ENCODE results near the gene SLC39A7. TPM values are rescaled to one million over a fixed set of nuclear protein-coding genes. Genes with fewer than 3 reads are reported as not detected.

SLC39A7 gene
- total RNA-seq, 4 donors from 2014 or later: 90.8 to 191 (median 153) TPM

DNA sequence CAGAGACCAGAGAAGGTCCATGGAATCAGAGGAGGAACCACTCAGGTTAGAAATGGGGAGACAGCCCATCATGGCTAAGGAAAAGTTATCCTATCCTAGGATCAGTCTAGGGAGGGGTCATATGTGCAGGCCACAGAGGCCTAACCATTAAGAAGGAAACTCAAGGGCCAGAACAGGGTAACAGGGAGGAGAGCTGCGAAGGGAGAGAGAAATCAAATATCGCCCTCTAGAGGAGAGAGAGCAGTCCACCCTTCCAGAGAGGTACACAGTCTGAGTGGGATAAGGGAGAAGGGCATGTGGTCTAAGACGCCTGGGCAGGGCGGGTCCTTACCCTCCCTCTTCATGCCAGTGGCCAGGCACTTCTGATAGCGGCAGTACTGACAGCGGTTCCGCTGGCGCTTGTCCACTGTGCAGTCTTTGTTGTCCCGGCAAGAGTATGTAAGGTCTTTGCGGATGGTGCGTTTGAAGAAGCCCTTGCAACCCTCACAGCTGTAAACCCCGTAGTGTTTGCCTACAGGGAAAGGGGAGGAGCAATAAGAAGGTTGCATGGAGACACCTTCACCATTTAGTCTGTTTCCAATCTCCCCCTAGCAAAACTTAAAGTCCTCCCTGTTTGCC, 3.1 kb upstream of the SLC39A7 start:
- Histone ChIP-seq H3K27ac (no peak overlapping the region), H3K9me3 (no peaks in the 10 kb centered on the region), H3K4me3 (replicated peaks in 1 of 3) (no peak overlapping the region), H3K27me3 (no peaks in the 10 kb centered on the region), H3K4me1 (peaks cover 28 to 49% of the 10 kb centered on the region in 2 donors), H3K36me3 (peaks cover 36 to 38% of the 10 kb centered on the region in 2 donors)
- peak; percentile 32 to 62 for DNase-seq
- 40 to 43% methylated on average over 12 of the region's 12 CpGs for WGBS, 2 donors
- no peak for TF ChIP-seq POLR2A (IDR thresholded peaks at IDR 0.05)
- TF ChIP-seq, protein P1, sequence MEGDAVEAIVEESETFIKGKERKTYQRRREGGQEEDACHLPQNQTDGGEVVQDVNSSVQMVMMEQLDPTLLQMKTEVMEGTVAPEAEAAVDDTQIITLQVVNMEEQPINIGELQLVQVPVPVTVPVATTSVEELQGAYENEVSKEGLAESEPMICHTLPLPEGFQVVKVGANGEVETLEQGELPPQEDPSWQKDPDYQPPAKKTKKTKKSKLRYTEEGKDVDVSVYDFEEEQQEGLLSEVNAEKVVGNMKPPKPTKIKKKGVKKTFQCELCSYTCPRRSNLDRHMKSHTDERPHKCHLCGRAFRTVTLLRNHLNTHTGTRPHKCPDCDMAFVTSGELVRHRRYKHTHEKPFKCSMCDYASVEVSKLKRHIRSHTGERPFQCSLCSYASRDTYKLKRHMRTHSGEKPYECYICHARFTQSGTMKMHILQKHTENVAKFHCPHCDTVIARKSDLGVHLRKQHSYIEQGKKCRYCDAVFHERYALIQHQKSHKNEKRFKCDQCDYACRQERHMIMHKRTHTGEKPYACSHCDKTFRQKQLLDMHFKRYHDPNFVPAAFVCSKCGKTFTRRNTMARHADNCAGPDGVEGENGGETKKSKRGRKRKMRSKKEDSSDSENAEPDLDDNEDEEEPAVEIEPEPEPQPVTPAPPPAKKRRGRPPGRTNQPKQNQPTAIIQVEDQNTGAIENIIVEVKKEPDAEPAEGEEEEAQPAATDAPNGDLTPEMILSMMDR (IDR thresholded peaks at IDR 0.05): peak in 5 of 6 experiments; percentile 41 to 68 (median 50)
- intact Hi-C loops (cut with DNase I): loop anchor here (5.0 kb wide), 1 partner anchor 35 kb away; no protein-coding TSS in a partner anchor

DNA sequence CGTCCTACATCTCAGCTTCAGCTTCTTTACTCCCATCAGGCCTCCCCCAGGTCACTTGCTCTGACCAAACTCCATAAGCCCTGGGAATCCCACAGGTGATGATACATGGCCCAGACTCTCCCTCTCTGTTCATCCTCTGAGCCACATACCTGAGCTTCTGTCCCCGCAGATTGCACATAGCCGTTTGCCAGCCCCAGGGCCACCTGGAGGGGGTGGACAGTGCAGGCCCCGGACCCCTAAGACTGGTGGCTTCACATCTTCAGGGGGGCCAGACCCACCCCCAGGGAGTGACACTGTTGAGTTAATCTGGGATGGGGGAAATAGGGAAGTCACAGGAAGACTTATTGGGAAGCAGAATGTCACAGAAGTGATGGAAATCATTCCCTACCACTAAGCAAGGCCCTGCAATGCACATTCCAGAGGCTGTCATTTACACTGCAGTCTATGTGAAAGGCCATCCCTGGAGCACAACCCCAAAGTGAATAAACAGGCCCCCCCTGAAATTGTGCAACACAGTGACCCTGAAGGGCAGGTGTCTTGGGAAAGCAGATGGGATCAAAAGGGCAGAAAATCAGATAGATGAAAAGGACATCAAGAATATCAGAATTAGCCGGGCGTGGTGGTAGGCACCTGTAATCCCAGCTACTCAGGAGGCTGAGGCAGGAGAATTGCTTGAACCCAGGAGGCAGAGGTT, 2.4 kb upstream of the SLC39A7 start:
- Histone ChIP-seq H3K27me3 (no peaks in the 10 kb centered on the region), H3K27ac (no peak overlapping the region), H3K4me3 (replicated peaks in 1 of 3) (no peak overlapping the region), H3K36me3 (peaks cover 43 to 46% of the 10 kb centered on the region in 2 donors), H3K9me3 (no peaks in the 10 kb centered on the region), H3K4me1 (peaks cover 23 to 44% of the 10 kb centered on the region in 2 donors)
- intact Hi-C loops (cut with DNase I): loop anchor here (5.0 kb wide), 1 partner anchor 36 kb away; no protein-coding TSS in a partner anchor
- TF ChIP-seq, protein P1 (IDR thresholded peaks at IDR 0.05): no peak
- no peak for TF ChIP-seq POLR2A (IDR thresholded peaks at IDR 0.05)
- no peak for DNase-seq
- WGBS, 2 donors: 76 to 84% methylated on average over 6 of the region's 6 CpGs

DNA sequence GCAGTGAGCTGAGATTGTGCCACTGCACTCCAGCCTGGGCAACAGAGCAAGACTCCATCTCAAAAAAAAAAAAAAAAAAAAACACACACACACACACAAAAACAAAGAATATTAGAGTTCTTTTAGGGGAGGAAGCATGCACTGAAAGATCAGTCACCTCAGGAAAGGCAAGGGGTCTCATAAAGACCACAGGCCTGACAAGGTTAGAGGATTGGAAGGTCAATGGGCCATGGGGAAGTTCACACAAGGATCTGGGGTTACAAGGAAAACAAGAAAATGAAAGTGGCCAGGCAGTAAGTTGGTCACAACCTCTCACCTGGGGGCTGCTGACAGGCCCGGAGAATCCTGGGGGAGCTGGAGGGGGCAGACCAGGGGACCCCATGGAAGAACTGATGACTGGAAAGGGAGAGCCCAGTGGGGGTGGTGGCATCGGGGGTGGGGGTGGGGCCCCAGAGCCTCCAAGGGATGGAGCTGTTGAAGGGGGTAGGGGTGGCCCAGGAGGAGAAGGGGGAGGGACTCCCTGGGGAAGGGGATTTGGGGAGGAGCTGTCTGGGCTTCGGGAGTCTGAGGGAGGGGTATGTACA, 1.7 kb upstream of the SLC39A7 start:
- H3K36me3 ChIP-seq: peaks cover 48 to 50% of the 10 kb centered on the region in 2 donors

DNA sequence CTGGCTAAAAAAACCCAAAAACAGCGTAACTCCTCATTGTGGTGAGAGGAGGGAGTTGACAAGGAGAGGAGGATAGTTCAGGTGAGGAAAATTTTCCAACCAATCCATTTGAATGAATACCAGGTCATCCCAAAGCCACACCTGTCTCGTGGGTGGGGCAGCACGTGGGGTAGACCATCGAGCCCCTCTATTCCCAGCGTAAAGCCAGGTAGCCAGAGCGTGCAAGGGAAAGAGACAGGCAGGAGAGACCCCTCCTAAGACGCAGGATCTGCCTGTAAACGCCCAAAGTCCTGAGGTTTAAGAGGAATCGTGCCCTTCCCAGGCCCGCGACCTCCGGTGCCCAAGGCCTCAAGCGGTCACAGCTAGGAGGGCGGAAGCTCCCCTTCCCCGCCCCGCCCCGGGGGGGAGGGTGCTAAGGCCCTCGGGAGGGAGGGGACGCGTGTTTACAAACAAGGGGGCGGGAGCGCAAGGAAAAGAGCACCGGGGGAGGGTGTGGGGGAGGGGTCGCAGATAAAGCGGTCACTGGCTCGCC, 914 bp upstream of the SLC39A7 start:
- H3K4me3 ChIP-seq (replicated peaks in 1 of 3): peak overlapping the region; percentile 41 to 84 (median 79)
- peaks cover 43 to 44% of the 10 kb centered on the region in 2 donors for H3K36me3 ChIP-seq
- DNase-seq: peak; percentile 61 to 70
- peaks cover 32 to 50% of the 10 kb centered on the region in 2 donors for H3K4me1 ChIP-seq
- no peaks in the 10 kb centered on the region for H3K9me3 ChIP-seq
- intact Hi-C loops (cut with DNase I): loop anchor here (2.0 to 10.0 kb wide), 3 partner anchors 37 to 225 kb away; partner anchors contain the start of gene SYNGAP1
- WGBS, 2 donors: 2 to 3% methylated on average over 15 to 26 of the region's 26 CpGs
- no peaks in the 10 kb centered on the region for H3K27me3 ChIP-seq
- H3K27ac ChIP-seq: peak overlapping the region; percentile 64 to 96 (median 96)
- TF ChIP-seq, protein P1 (IDR thresholded peaks at IDR 0.05): no peak
- TF ChIP-seq POLR2A (IDR thresholded peaks at IDR 0.05): no peak

More for the DNA sequence above, 1.7 kb upstream of the SLC39A7 start:
- H3K9me3 ChIP-seq: no peaks in the 10 kb centered on the region
- WGBS, 2 donors: 22 to 32% methylated on average over 3 of the region's 3 CpGs
- H3K4me3 ChIP-seq (replicated peaks in 1 of 3): peak overlapping the region in 1 of 3 donors; percentile 79
- peak overlapping the region in 1 of 3 donors; percentile 96 for H3K27ac ChIP-seq
- no peaks in the 10 kb centered on the region for H3K27me3 ChIP-seq
- TF ChIP-seq, protein P1 (IDR thresholded peaks at IDR 0.05): no peak
- TF ChIP-seq POLR2A (IDR thresholded peaks at IDR 0.05): no peak
- DNase-seq: no peak
- intact Hi-C loops (cut with DNase I): loop anchor here (5.0 kb wide), 1 partner anchor 37 kb away; no protein-coding TSS in a partner anchor
- peaks cover 27 to 46% of the 10 kb centered on the region in 2 donors for H3K4me1 ChIP-seq

All from thyroid gland (tissue), 4 donors.